K562 (cell line): Measurements from ENCODE around the gene CNTFR. TPM values are rescaled to one million over a fixed set of nuclear protein-coding genes. Genes with fewer than 3 reads are reported as not detected.
A peak's percentile ranks its signal among the peaks of the same experiment; 100 is the strongest.

Experiments
- ATAC-seq: fragments of 200-7000 bp; cut with Tn5 transposase; 3 replicates; pipeline ENCODE4 v1.9.1; 2020; ENCODE audit warnings: moderate library complexity
- BruUV-seq: library from RNA; stranded (reverse); fragments of 400-500 nt; replicated peaks from 2 replicates; lab custom pipeline; 2021; lab: Mats Ljungman, UMichigan
- CTCF ChIA-PET: fragments of 300-600 bp; formaldehyde crosslinking; extraction: SDS; loops from one replicate; lab custom pipeline; 2021; ENCODE audit warnings: low intra/inter-chr PET ratio; lab: Yijun Ruan, JAX
- POLR2A ChIA-PET: fragments of 300-600, 350-650 bp; sonication (Branson Sonifier 250); formaldehyde crosslinking; extraction: SDS; loops from one replicate; lab custom pipeline; 2021; ENCODE audit warnings: antibody characterized with exemption, inconsistent platforms; lab: Yijun Ruan, JAX
- DNase-seq, 4 experiments: peaks; one replicate each; pipeline versions ENCODE4 v3.0.0 to v3.0.0-alpha.2; 2011 to 2018; ENCODE audit warnings: low spot score in 3 of 4, mixed read lengths in 3 of 4; ENCODE audit errors: extremely low read depth in 1 of 4
- FAIRE-seq: peaks from 2 replicates; lab custom pipeline; 2011; peaks lifted over from hg19 to GRCh38; lab: Jason Lieb, UNC
- H2AFZ ChIP-seq: 2 replicates; pipeline ENCODE4 v1.6.0; 2011; ENCODE audit warnings: low read depth, low read length, control low read depth, inconsistent platforms
- H3K27ac ChIP-seq: fragments of 200-600 bp; 3 replicates; pipeline ENCODE4 v1.8.0; 2011; ENCODE audit warnings: low read depth, mild to moderate bottlenecking, control low read depth, inconsistent platforms, low read length, moderate library complexity, mixed read lengths; ENCODE audit errors: extremely low read depth
- H3K27me3 ChIP-seq, 2 experiments: fragments of 300-600 bp in 1 of 2; 2 replicates in 1 of 2; 3 replicates in 1 of 2; pipeline versions ENCODE4 v1.6.0 to v1.8.0; 2011; ENCODE audit warnings: inconsistent platforms in 2 of 2, low read length in 2 of 2, mild to moderate bottlenecking in 1 of 2, mixed read lengths in 1 of 2, moderate library complexity in 1 of 2; ENCODE audit not compliant: control insufficient read depth in 2 of 2, insufficient read depth in 2 of 2
- H3K36me3 ChIP-seq: fragments of 300-600 bp; 3 replicates; pipeline ENCODE4 v1.8.0; 2011; ENCODE audit warnings: mild to moderate bottlenecking, low read length, inconsistent platforms; ENCODE audit not compliant: control insufficient read depth, insufficient read depth
- H3K4me1 ChIP-seq, 2 experiments: fragments of 200-600 bp in 1 of 2; replicated peaks in 1 of 2; 2 replicates in 1 of 2; 3 replicates in 1 of 2; pipeline versions ENCODE4 v1.5.1 to v1.8.0; 2011; ENCODE audit warnings: inconsistent platforms in 2 of 2, low read length in 2 of 2, mild to moderate bottlenecking in 1 of 2, mixed read lengths in 1 of 2, moderate library complexity in 1 of 2; ENCODE audit not compliant: control insufficient read depth in 2 of 2, insufficient read depth in 2 of 2
- H3K4me2 ChIP-seq: 2 replicates; pipeline ENCODE4 v1.6.1; 2011; ENCODE audit warnings: low read length, control low read depth, inconsistent platforms, mixed read lengths; ENCODE audit not compliant: insufficient read depth
- H3K4me3 ChIP-seq: fragments of 200-600 bp; sonication (generic), shearing (Covaris generic); 2 replicates; pipeline ENCODE4 v1.5.1; 2016; ENCODE audit warnings: control low read depth, inconsistent platforms
- H3K79me2 ChIP-seq: fragments of 200-600 bp; 3 replicates; pipeline ENCODE4 v1.8.0; 2011; ENCODE audit warnings: low read length, inconsistent platforms; ENCODE audit not compliant: control insufficient read depth, insufficient read depth
- H3K9ac ChIP-seq, 2 experiments: 2 replicates each; pipeline versions ENCODE4 v1.6.0 to v1.6.1; 2011; ENCODE audit warnings: low read depth in 2 of 2, low read length in 2 of 2, control low read depth in 1 of 2, inconsistent platforms in 1 of 2, mild to moderate bottlenecking in 1 of 2, mixed read lengths in 1 of 2; ENCODE audit not compliant: insufficient read depth in 1 of 2
- H3K9me1 ChIP-seq: one replicate; pipeline ENCODE4 v1.6.0; 2011; ENCODE audit warnings: inconsistent platforms, mild to moderate bottlenecking, low read length, moderate library complexity; ENCODE audit not compliant: control insufficient read depth, insufficient read depth
- H3K9me3 ChIP-seq: replicated peaks from 2 replicates; pipeline ENCODE4 v1.5.1; 2011; ENCODE audit warnings: low read depth, low read length, inconsistent platforms; ENCODE audit not compliant: control insufficient read depth, insufficient read depth
- H4K20me1 ChIP-seq: replicated peaks from 2 replicates; pipeline ENCODE4 v1.6.1; 2011; ENCODE audit warnings: low read length, inconsistent platforms, mixed read lengths; ENCODE audit not compliant: control insufficient read depth, insufficient read depth
- BCOR ChIP-seq: fragments of 450-650 bp; IDR thresholded peaks from 2 replicates; pipeline ENCODE4 v1.6.1; 2016
- CEBPB ChIP-seq: fragments of 450-650 bp; IDR thresholded peaks from 2 replicates; pipeline ENCODE4 v1.6.1; 2016; ENCODE audit warnings: missing genetic modification characterization, missing compliant biosample characterization
- EP400 ChIP-seq: fragments of 450-650 bp; IDR thresholded peaks from 2 replicates; pipeline ENCODE4 v1.6.1; 2017; ENCODE audit warnings: antibody characterized with exemption, mild to moderate bottlenecking, moderate library complexity
- FOXK2 ChIP-seq, 2 experiments: fragments of 450-650 bp; IDR thresholded peaks in 1 of 2; conservative IDR thresholded peaks in 1 of 2; 2 replicates each; pipeline ENCODE4 v1.6.1; 2016; ENCODE audit warnings: low read depth in 2 of 2, mild to moderate bottlenecking in 1 of 2
- HCFC1 ChIP-seq: IDR thresholded peaks from 2 replicates; pipeline ENCODE4 v1.6.1; 2012; ENCODE audit warnings: low read depth, low read length, improper control_type of control experiment
- HDAC1 ChIP-seq, 2 experiments: fragments of 450-650 bp; IDR thresholded peaks; 2 replicates each; pipeline ENCODE4 v1.6.1; 2016 to 2017; ENCODE audit warnings: inconsistent platforms in 1 of 2, mild to moderate bottlenecking in 1 of 2, moderate library complexity in 1 of 2
- KDM1A ChIP-seq, 2 experiments: fragments of 450-650 bp; IDR thresholded peaks; 2 replicates each; pipeline ENCODE4 v1.6.1; 2016; ENCODE audit warnings: mild to moderate bottlenecking in 2 of 2
- OTX1 ChIP-seq: fragments of 450-650 bp; formaldehyde crosslinking; IDR thresholded peaks from 2 replicates; pipeline ENCODE4 v1.4.0; 2022; ENCODE audit warnings: mild to moderate bottlenecking
- PURB ChIP-seq: sonication (generic); formaldehyde crosslinking; IDR thresholded peaks from 2 replicates; pipeline ENCODE4 v1.9.0; 2021; ENCODE audit warnings: low read depth, mild to moderate bottlenecking, missing genetic modification reagents
- SIX5 ChIP-seq, 2 experiments: IDR thresholded peaks; 2 replicates each; pipeline ENCODE4 v1.6.1; 2011; ENCODE audit warnings: low read length in 2 of 2, borderline replicate concordance in 1 of 2, low read depth in 1 of 2, mild to moderate bottlenecking in 1 of 2, moderate library complexity in 1 of 2; ENCODE audit not compliant: insufficient read depth in 1 of 2
- TCF7 ChIP-seq: sonication (generic); IDR thresholded peaks from 2 replicates; pipeline ENCODE4 v1.6.1; 2016; ENCODE audit warnings: antibody characterized with exemption, borderline replicate concordance
- ZBED1 ChIP-seq: IDR thresholded peaks from 2 replicates; pipeline ENCODE4 v1.6.1; 2014
- WGBS: fragments of 100-300 bp; shearing (Covaris generic); methylation state at CpG from one replicate; pipeline ENCODE4 v1.1.6; 2016; ENCODE audit warnings: low coverage, mixed read lengths; ENCODE audit not compliant: insufficient coverage; ENCODE audit errors: missing lambda C conversion rate; 5-methylcytosine and 5-hydroxymethylcytosine counted together
- in situ Hi-C: fragments of 300-500 bp; cut with MboI; formaldehyde crosslinking; loops from 4 replicates; pipeline ENCODE4 v1.15.0; 2018; ENCODE audit warnings: inconsistent platforms, mixed read lengths
- intact Hi-C: fragments of 100-400 bp; cut with micrococcal nuclease; formaldehyde crosslinking; loops from 2 replicates; pipeline ENCODE4 v1.14.2; 2022
- polyA plus RNA-seq, 8 experiments: library from polyadenylated mRNA; depleted of rRNA in 4 of 8; stranded (reverse) in 5 of 8; unstranded in 3 of 8; fragments of >200 nt; fragmentation: Nextera tagmentation in 2 of 8; fragmentation: Illumina TruSeq in 1 of 8; extraction: Ambion mirVana in 2 of 8; extraction: Trizol in 1 of 8; gene quantifications; 2 replicates each; pipeline versions ENCODE4 v1.2.1 to v1.2.3, GENCODE V29; 2011 to 2014; ENCODE audit warnings: inconsistent platforms in 1 of 8, missing spikeins in 1 of 8
- total RNA-seq, 7 experiments: library from RNA; depleted of rRNA in 6 of 7; stranded (reverse); fragments of >200 nt in 6 of 7; fragmentation: Illumina TruSeq in 2 of 7; extraction: Trizol in 2 of 7; gene quantifications; 2 replicates each; pipeline versions ENCODE4 v1.2.1 to v1.2.3, GENCODE V29; 2011 to 2021; ENCODE audit warnings: low replicate concordance in 1 of 7

Gene CNTFR
- total and polyA plus RNA-seq, 9 of the 15 experiments (the other 6 are each of a cell fraction or from before 2014, with no cell fraction given), result not detected

DNA sequence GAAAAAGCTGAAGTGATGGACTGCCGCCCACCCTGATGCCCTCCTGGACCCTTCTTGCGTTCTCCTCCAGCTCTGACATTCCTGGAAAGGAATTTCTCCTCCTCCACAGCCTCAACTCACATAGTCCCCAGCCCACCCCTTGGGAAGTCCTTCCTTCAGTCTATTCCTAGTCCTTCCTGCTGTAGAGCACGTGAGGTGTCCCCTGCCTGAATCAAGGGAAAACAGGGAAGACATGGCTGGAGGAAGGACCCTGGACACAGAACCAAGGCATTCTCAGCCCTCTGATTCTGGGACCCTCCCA is 35.6 kb upstream of the CNTFR start:
- Histone ChIP-seq H3K79me2 (no peaks in the 10 kb centered on the region), H2AFZ (no peak overlapping the region), H4K20me1 (no peaks in the 10 kb centered on the region), H3K4me3 (no peak overlapping the region), H3K27me3 (peaks cover 14 to 48% of the 10 kb centered on the region in 2 experiments; a peak in 4 of 5 replicates), H3K4me1 (peaks cover 2 to 26% of the 10 kb centered on the region in 2 experiments; a peak in 3 of 5 replicates), H3K9me3 (no peaks in the 10 kb centered on the region), H3K36me3 (no peaks in the 10 kb centered on the region), H3K9ac (no peak overlapping the region), H3K4me2 (no peak overlapping the region), H3K27ac (no peak overlapping the region), H3K9me1 (no peaks in the 10 kb centered on the region)
- POLR2A ChIA-PET, result interaction anchor here (0.6 kb wide), 1 partner anchor 23 kb away, joined by 3 read pairs; no protein-coding TSS in a partner anchor
- BruUV-seq, result no TSS peak
- ATAC-seq (no peak), FAIRE-seq (no peak), DNase-seq (no peak)
- CTCF ChIA-PET, result no interaction called here
- intact Hi-C loops, result no loop called here
- in situ Hi-C loops, result no loop called here
- no peak for TF ChIP-seq TCF7
- no peak for TF ChIP-seq PURB (CRISPR knock-in tag)
- TF ChIP-seq EP400, result no peak
- TF ChIP-seq OTX1 (CRISPR knock-in tag), result no peak
- TF ChIP-seq FOXK2 (conservative IDR thresholded peaks at IDR 0.05 in 1 of 2, IDR thresholded peaks at IDR 0.05 in 1 of 2; ENCODE audit: low read depth in 2 of 2), result no peak
- TF ChIP-seq CEBPB (tag), result no peak
- TF ChIP-seq BCOR, result 0 out of 2 replicates have a peak, but pooled peaks have one; percentile 26
- no peak for TF ChIP-seq HDAC1 (IDR thresholded peaks at IDR 0.05)
- no peak for TF ChIP-seq HCFC1
- no peak for TF ChIP-seq SIX5 (IDR thresholded peaks at IDR 0.05; ENCODE audit: borderline replicate concordance in 1 of 2, insufficient read depth in 1 of 2, low read depth in 1 of 2, low read length in 2 of 2)
- 0 out of 4 replicates have a peak, but pooled peaks of 1 of the 2 experiments have one; percentile 21 for TF ChIP-seq KDM1A (IDR thresholded peaks at IDR 0.05)
- no peak for TF ChIP-seq ZBED1
- 0% methylated on average over 3 of the region's 3 CpGs for WGBS
